Pulmonary artery endothelial cell (primary cell): Measurements from ENCODE around the gene PLEKHG3. TPM values are rescaled to one million over a fixed set of nuclear protein-coding genes. Genes with fewer than 3 reads are reported as not detected.

ENCODE experiments used
- DNase-seq: peaks from one replicate; pipeline ENCODE4 v3.0.0-alpha.2; 2011; ENCODE audit warnings: low read depth, low spot score
- total RNA-seq: library from RNA; depleted of rRNA; stranded (reverse); fragments of >200 nt; gene quantifications from 2 replicates; pipeline ENCODE4 v1.2.3, GENCODE V29; 2014

The PLEKHG3 gene
- total RNA-seq, 1 donor from 2014 or later = 2.5 TPM

- DNase-seq = no peak
These were observed 2.5 kb downstream of the PLEKHG3 start for GRCh38 chr14:64706593-64707193.

DNA sequence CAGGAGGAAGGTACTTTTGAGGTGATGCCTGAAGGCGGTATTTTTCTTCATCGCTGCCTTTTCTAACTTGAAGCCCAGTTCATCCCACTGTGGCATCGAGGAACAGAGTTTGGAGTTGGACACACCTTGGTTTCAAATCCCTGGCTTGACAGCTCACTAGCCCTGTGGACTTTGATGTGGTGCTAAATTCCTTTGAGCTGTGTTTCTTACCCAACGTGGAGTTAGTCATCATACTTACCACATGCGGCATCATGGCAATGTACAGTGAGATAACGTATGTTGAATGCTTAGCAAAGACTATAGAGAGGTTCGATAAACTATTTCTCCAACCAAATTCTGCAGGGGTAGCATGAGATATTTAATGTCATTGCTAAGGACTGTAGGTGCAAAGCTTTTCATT is 3.4 kb downstream of the PLEKHG3 start:
- DNase-seq = no peak

DNA sequence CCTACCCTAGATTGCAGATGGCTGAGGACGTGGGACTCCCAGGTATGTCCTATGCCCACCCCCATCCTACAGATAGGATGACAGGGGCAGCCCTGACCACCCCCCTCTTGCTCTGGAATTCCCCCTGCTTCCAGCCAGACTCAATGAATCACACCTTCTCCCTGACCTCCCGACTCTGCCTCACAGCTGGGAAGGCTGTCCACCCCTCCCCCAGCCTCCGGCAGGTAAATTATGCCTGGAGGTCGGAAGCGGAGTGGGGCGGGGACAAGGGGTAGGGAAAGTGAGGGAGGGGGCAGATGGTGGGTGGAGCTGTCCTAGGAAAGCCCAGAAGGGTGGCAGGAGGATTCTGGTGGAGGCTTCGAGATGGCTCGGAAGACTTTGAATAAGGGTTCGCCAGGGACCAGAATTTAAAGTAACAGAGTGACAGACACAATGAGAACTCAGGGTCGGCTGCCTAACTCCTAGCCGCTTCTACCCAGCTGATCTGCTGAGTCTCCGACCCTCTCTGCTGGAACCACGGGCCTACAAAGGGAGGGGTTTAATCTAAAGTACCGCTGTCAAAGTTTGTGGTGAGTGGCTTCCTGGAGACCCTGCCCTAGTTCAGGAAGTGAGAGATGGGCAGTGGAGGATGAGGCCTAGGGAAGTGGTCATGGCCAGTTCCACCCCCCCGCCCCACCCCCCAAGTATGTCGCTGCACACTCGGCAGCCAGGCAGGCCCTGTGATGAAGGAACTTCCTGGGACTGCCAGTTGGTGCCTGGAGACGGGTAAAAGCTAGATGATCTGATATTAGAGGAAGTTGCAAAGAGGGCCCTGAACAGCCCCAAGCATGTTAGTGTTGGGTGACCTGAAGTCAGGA is 4.2 kb downstream of the PLEKHG3 start:
- DNase-seq = no peak

- no peak for DNase-seq
These were observed 4.9 kb downstream of the PLEKHG3 start for GRCh38 chr14:64709126-64709525.

GRCh38 chr14:64711039-64711438 is 6.8 kb downstream of the PLEKHG3 start:
- DNase-seq = no peak

GRCh38 chr14:64713677-64714076 is 9.5 kb downstream of the PLEKHG3 start:
- no peak for DNase-seq

DNA sequence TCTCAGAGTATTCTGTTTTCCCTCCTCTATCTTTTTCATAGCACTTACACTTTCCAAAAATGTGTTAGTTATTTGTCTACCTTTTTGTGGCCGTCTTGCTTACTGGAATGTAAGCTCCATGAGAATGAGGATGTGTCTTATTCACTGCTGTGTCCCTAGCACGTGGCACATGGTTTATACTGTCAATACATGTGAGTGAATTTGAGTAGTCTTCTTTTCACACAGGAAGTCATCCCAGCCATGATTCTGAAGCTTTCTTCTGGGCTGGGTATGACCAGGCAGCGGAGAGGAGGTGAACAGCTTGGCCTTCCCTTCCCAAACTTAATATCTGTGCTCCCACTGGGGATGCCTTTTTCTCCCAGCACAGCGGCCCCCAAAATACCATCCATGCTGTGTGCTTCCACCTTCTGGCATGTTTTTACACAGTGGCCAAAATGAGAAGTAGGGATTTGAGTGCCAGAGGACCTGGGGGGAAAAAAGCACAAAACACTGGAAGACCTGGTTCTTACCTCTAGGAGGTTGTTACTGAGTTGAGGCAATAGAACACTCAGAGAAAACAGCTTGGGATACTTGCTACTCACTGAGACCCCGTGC is 10.3 kb downstream of the PLEKHG3 start:
- no peak for DNase-seq

- no peak for DNase-seq
These were observed 11.0 kb downstream of the PLEKHG3 start for GRCh38 chr14:64715146-64715627.

- no peak for DNase-seq
These were observed 11.6 kb downstream of the PLEKHG3 start for GRCh38 chr14:64715628-64716412.

- DNase-seq = no peak
These were observed 13.6 kb downstream of the PLEKHG3 start for GRCh38 chr14:64717870-64718269.

DNA sequence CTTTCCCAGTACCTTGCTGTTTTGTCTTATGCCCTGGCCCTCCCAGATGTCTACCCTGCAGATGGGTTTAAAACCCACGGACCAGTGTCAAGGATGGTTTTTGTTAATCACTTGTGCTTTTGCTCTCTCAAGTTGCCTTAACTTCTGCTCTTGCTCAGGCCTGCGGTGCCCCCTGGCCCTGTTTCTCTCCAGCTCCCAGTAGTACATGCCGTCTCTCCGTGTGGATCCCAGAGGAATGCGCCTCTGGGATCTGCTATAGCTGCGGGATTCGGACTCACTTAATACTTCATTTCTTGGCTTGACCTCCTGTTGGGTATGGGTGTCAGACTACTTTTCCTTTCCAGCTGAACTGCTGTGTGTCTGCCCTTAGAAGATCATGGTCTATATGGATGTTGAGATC is 14.5 kb downstream of the PLEKHG3 start:
- DNase-seq = no peak

DNA sequence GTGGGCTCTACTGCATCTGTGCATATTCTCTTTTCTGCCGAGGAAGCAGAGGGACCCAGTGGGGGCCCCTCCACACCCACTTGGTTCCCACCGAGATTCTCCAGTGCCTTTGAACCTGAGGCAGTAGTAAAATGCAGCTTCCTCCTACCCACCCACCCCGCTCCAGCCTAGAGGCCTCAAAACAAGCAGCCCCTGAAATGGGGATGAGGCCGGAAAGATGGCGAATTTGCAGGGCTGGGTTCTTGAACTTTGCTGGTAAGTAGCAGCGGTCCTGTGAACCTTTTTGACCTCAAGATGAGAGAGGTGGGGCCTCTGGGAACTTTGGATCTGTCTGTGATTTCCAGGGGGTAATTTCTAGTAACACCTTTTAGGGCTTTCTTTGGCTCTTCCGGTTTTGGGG is 15.4 kb downstream of the PLEKHG3 start:
- DNase-seq = no peak

DNA sequence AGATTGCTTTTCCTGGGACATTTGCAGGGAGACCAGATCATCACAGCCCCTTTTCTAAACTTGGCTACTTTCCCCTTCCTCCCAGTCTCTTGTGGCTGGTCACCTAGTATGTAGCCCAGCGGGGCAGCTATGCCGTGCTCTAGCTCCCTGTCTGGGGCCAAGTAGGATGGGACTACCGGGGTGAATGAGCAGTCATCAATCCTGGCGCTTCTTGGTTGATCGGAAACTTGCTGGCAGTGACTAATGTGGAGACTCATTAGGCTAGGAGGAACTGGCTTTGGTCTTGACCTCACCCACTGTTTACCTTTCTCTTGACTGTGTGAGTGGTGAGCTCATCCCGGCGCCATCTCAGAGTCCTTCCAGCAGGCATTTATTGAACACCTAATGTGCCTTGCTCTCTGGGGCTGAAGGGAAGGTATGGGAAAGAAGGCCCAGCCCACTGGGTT is 15.9 kb downstream of the PLEKHG3 start:
- DNase-seq = no peak

GRCh38 chr14:64721391-64721791 is 17.2 kb downstream of the PLEKHG3 start:
- no peak for DNase-seq

DNA sequence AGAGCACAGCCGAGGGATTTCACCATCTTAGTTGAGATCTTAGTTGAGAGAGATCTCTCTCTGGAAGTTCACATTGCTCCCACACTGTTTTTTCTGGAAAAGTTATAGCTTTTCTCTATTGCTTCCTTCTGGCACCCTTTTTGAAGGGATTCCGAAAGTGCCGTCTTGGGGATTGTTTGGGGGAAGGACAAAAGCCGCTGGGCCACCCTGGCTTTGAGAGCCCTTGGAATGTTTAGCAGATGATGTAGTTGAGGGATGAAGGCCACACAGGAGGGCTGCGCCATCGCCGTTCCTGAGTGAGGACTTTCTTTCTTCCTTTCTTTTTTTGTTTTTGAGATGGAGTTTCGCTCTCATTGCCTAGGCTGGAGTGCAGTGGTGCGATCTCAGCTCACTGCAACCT is 17.7 kb downstream of the PLEKHG3 start:
- no peak for DNase-seq

DNA sequence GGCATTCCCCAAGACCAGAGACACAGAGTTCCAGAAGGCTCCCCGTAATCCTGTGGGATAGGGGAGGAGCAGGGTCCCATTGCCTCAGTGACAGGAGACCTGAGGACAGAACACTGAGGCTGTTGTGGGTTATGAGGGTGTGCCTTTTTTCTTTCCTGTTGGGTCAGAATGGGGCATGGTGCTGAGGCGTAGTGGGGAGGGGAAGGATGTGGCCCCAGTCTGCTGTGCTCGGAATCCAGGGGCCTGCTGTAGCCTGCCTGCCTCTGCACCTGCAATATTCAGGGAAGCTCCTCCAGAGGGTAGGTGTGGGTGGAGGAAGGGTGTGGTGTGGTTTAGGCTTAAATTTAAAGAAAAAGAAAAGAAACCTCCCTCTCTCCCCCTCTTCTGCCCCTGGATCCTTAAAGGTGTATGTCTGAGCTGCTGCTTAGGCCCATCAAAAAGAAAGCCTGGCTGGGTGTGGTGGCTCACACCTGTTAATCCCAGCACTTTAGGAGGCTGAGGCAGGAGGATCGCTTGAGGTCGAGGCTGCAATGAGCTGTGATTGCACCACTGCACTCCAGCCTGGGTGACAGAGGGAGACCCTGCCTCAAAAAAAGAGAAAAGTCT is 18.7 kb downstream of the PLEKHG3 start:
- DNase-seq = no peak

DNA sequence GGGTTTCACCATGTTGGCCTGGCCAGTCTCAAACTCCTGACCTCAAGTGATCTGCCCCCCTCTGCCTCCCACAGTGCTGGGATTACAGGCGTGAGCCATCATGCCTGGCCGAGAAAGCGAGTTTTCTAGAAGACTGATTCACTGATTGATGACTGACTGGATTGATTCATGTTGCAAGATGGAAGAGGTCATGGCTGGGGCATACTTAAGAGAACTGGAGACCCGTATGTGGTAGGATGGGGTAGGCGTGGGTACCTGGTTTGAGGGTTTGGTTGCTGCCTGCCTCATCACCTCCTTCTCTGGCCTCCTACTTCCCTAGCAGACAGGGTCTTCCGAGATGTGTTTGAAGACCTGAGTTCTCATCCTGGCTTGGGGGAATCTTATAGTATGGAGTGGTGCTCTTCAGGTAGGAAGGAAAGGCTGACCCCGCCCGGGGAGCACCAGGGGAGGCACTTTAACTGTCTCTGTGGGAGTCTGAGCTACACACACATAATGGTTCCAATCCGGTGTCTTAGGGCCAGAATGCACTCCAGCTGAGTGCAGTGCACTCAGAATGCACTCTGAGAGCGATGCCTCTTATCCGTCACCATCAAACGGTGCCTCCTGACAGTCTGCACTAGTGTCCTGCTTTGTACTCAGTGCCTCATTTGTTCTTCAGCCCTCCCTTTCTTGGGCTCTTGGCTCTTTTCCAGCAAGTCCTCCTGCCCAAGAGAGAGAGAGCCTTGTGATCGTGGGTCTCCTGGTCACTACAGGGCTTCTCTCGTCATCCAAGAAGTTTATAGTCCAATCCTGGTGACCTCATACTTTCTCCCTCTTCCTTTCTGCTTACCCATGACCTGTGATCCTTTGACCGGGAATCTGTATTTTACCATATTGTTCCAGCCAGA is 19.7 kb downstream of the PLEKHG3 start:
- no peak for DNase-seq

DNA sequence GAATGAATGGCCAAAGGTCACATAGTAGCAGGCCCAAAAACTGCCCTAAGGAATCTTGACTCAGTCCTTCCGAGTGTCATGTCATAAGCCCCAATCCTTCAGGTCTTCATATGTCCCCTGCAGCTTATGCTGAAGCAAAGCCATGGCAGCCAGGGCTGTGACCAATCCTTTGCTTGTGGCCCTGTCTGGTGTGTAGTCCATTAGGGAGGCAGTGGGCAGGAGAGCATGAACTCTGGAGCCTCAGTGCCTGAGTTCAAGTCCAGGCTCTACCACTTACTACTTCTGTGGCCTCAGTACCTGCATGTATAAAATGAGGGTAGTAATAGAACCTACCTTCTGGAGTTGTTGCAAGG is 20.3 kb downstream of the PLEKHG3 start:
- DNase-seq = no peak

DNA sequence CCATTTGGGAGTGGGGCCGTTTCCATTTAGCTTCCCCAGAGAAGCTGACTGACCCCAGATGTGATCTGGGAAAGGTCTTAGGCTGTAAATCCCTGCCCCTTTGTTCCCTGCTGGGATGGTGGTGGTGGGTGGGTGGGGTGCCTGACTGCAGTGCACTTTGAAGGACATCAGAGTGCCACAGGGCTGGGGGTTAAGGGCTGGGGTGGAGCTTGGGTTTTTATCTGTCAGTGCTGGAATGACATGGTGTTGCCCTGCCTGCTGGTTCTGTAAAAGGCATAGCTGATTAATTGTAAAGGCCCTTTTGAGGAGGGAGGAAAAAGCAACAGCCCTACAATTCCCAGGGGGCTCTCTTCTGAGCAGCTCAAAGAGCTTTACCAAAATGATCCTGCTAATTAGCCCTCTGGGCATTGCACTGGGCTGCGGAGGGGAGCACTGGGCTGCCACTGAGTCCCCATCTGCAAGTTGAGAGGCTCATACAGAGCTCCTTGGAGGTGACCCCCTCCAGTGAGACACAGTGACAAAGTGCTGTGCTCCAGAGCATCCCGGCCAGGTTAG is 21.1 kb downstream of the PLEKHG3 start:
- DNase-seq = no peak
